Fibroblast of skin of left quadriceps (primary cell): ENCODE results near the gene CD74.
A peak's percentile ranks its signal among the peaks of the same experiment; 100 is the strongest.

Experiments
- DNase-seq, 2 experiments: peaks; one replicate each; pipeline ENCODE4 v3.0.0-alpha.2; 2013; ENCODE audit warnings: low read depth in 2 of 2

The CD74 gene

GRCh38 chr5:150410524-150411244 lies 2.0 kb downstream of the CD74 start:
- peak; percentile 32 to 37 for DNase-seq

GRCh38 chr5:150409638-150410523 lies 2.8 kb downstream of the CD74 start:
- DNase-seq: peak; percentile 60 to 63

GRCh38 chr5:150408231-150408943 lies 4.3 kb downstream of the CD74 start:
- no peak for DNase-seq

- DNase-seq: no peak
Measured at GRCh38 chr5:150407096-150407720, 5.5 kb downstream of the CD74 start.

GRCh38 chr5:150406723-150407095 lies 6.0 kb downstream of the CD74 start:
- no peak for DNase-seq

- DNase-seq: no peak
Measured at GRCh38 chr5:150406103-150406722, 6.5 kb downstream of the CD74 start.

- no peak for DNase-seq
Measured at GRCh38 chr5:150404941-150405816, 7.5 kb downstream of the CD74 start.

GRCh38 chr5:150404535-150404934 lies 8.2 kb downstream of the CD74 start:
- DNase-seq: no peak

GRCh38 chr5:150404121-150404520 lies 8.6 kb downstream of the CD74 start:
- no peak for DNase-seq

- DNase-seq: no peak
Measured at GRCh38 chr5:150402901-150403342, 9.8 kb downstream of the CD74 start.

GRCh38 chr5:150402229-150402773 lies 10.4 kb downstream of the CD74 start:
- no peak for DNase-seq

- no peak for DNase-seq
Measured at GRCh38 chr5:150401376-150402228, 11.1 kb downstream of the CD74 start.

GRCh38 chr5:150401076-150401375 lies 11.7 kb downstream of the CD74 start:
- DNase-seq: no peak

GRCh38 chr5:150400316-150401075 lies 12.2 kb downstream of the CD74 start:
- no peak for DNase-seq

- no peak for DNase-seq
Measured at GRCh38 chr5:150399524-150400211, 13.0 kb downstream of the CD74 start.

GRCh38 chr5:150398722-150399523 lies 13.8 kb downstream of the CD74 start:
- DNase-seq: no peak
